GM23338 (cell line): ENCODE measurements around the gene RNF103. TPM values are rescaled to one million over a fixed set of nuclear protein-coding genes. Genes with fewer than 3 reads are reported as not detected.

ENCODE experiments used
- ATAC-seq: fragments of 200-7000 bp; cut with Tn5 transposase; 3 replicates; pipeline ENCODE4 v1.9.1; 2020
- DNase-seq: peaks from one replicate; pipeline ENCODE4 v3.0.0-alpha.2; 2015; ENCODE audit warnings: low spot score
- H2AFZ ChIP-seq: fragments of 200-600 bp; sonication (generic); 2 replicates; pipeline ENCODE4 v1.8.0; 2016; ENCODE audit warnings: antibody characterized with exemption, mild to moderate bottlenecking, moderate library complexity
- H3F3A ChIP-seq: fragments of 200-600 bp; sonication (generic); replicated peaks from 2 replicates; pipeline ENCODE4 v1.8.0; 2017; ENCODE audit warnings: antibody characterized with exemption, mixed run types, low read depth
- H3K27ac ChIP-seq: fragments of 200-600 bp; sonication (generic); 2 replicates; pipeline ENCODE4 v1.6.1; 2016; ENCODE audit warnings: low read depth
- H3K27me3 ChIP-seq: fragments of 200-600 bp; sonication (generic); 2 replicates; pipeline ENCODE4 v1.8.0; 2016; ENCODE audit warnings: mild to moderate bottlenecking, mixed run types, moderate library complexity; ENCODE audit not compliant: insufficient read depth
- H3K36me3 ChIP-seq: fragments of 200-600 bp; sonication (generic); 2 replicates; pipeline ENCODE4 v1.8.0; 2016; ENCODE audit warnings: mild to moderate bottlenecking; ENCODE audit not compliant: insufficient read depth
- H3K4me1 ChIP-seq: fragments of 200-600 bp; sonication (generic); 2 replicates; pipeline ENCODE4 v1.8.0; 2016; ENCODE audit warnings: mild to moderate bottlenecking, moderate library complexity; ENCODE audit not compliant: insufficient read depth
- H3K4me2 ChIP-seq: fragments of 200-600 bp; sonication (generic); 2 replicates; pipeline ENCODE4 v1.7.1; 2017; ENCODE audit warnings: mixed run types
- H3K4me3 ChIP-seq: fragments of 200-600 bp; sonication (generic); 2 replicates; pipeline ENCODE4 v1.6.1; 2016; ENCODE audit warnings: mixed run types
- H3K79me2 ChIP-seq: fragments of 200-600 bp; sonication (generic); replicated peaks from 2 replicates; pipeline ENCODE4 v1.8.0; 2017; ENCODE audit warnings: mild to moderate bottlenecking; ENCODE audit not compliant: insufficient read depth
- H3K9me2 ChIP-seq: fragments of 200-600 bp; sonication (generic); 2 replicates; pipeline ENCODE4 v1.8.0; 2017; ENCODE audit not compliant: insufficient read depth
- H4K20me1 ChIP-seq: fragments of 200-600 bp; sonication (generic); replicated peaks from 2 replicates; pipeline ENCODE4 v1.8.0; 2017; ENCODE audit warnings: mild to moderate bottlenecking; ENCODE audit not compliant: insufficient read depth
- H3K27ac Mint-ChIP-seq: 2 replicates; pipeline ENCODE4 v1.8.0; 2020; ENCODE audit warnings: inconsistent platforms, mild to moderate bottlenecking, moderate library complexity, mixed read lengths
- H3K27me3 Mint-ChIP-seq: 3 replicates; pipeline ENCODE4 v1.8.0; 2022; ENCODE audit warnings: low read depth, mild to moderate bottlenecking, moderate library complexity, mixed read lengths, inconsistent platforms; ENCODE audit not compliant: insufficient read depth, poor library complexity
- H3K36me3 Mint-ChIP-seq: 3 replicates; pipeline ENCODE4 v1.8.0; 2021; ENCODE audit warnings: low read depth, mild to moderate bottlenecking, inconsistent platforms, moderate library complexity, mixed read lengths
- H3K4me1 Mint-ChIP-seq: 3 replicates; pipeline ENCODE4 v1.8.0; 2020; ENCODE audit warnings: mild to moderate bottlenecking, inconsistent platforms, mixed read lengths
- H3K4me3 Mint-ChIP-seq: 3 replicates; pipeline ENCODE4 v1.8.0; 2021; ENCODE audit warnings: moderate library complexity, mild to moderate bottlenecking, inconsistent platforms, mixed read lengths
- H3K9me3 Mint-ChIP-seq: 3 replicates; pipeline ENCODE4 v1.8.0; 2020; ENCODE audit warnings: moderate library complexity, mild to moderate bottlenecking, inconsistent platforms, mixed read lengths
- CREB1 ChIP-seq: fragments of 250-450 bp; sonication (Bioruptor Pico); IDR thresholded peaks from 2 replicates; pipeline ENCODE4 v1.5.0; 2020; ENCODE audit warnings: low read depth, mild to moderate bottlenecking, moderate library complexity
- EZH2 ChIP-seq: fragments of 200-600 bp; sonication (generic); IDR thresholded peaks from one replicate; pipeline ENCODE4 v1.8.0; 2017; ENCODE audit warnings: antibody characterized with exemption, mild to moderate bottlenecking, low read depth; ENCODE audit not compliant: unreplicated experiment
- NANOG ChIP-seq: IDR thresholded peaks from 2 replicates; pipeline ENCODE4 v1.6.1; 2016; ENCODE audit warnings: antibody characterized with exemption, borderline replicate concordance
- POLR2AphosphoS5 ChIP-seq: IDR thresholded peaks from 2 replicates; pipeline ENCODE4 v1.6.1; 2016; ENCODE audit warnings: antibody characterized with exemption, low read depth
- ZNF114 ChIP-seq: fragments of 250-450 bp; sonication (Bioruptor Pico); IDR thresholded peaks from 2 replicates; pipeline ENCODE4 v1.5.0; 2020; ENCODE audit warnings: mild to moderate bottlenecking, moderate library complexity
- ZNF331 ChIP-seq: fragments of 250-450 bp; sonication (Bioruptor Pico); IDR thresholded peaks from 2 replicates; pipeline ENCODE4 v1.5.0; 2020; ENCODE audit warnings: low read depth, mild to moderate bottlenecking, moderate library complexity
- polyA plus RNA-seq: library from polyadenylated mRNA; unstranded; fragments of >200 nt; fragmentation: Nextera tagmentation; extraction: Ambion mirVana; gene quantifications from 2 replicates; pipeline ENCODE4 v1.2.1, GENCODE V29; 2016
- total RNA-seq: library from RNA; depleted of rRNA; stranded (reverse); fragments of >200 nt; shearing (Covaris generic); gene quantifications from 2 replicates; pipeline ENCODE4 v1.2.3, GENCODE V29; 2014
- TF ChIP-seq, protein P1 (sequence below), 2 experiments: fragments of 200-600 bp in 1 of 2; sonication (generic) in 1 of 2; conservative IDR thresholded peaks; 2 replicates each; pipeline versions ENCODE4 v1.5.1 to v1.6.1; 2016 to 2017; ENCODE audit warnings: antibody characterized with exemption in 2 of 2, low read depth in 2 of 2, mild to moderate bottlenecking in 2 of 2, moderate library complexity in 1 of 2
- TF ChIP-seq, protein P2 (sequence below): IDR thresholded peaks from one replicate; pipeline ENCODE4 v1.6.1; 2018; ENCODE audit warnings: antibody characterized with exemption; ENCODE audit not compliant: unreplicated experiment

The RNF103 gene
- total and polyA plus RNA-seq, 2 experiments from 2014 or later, result 3.8 to 5.9 TPM

DNA sequence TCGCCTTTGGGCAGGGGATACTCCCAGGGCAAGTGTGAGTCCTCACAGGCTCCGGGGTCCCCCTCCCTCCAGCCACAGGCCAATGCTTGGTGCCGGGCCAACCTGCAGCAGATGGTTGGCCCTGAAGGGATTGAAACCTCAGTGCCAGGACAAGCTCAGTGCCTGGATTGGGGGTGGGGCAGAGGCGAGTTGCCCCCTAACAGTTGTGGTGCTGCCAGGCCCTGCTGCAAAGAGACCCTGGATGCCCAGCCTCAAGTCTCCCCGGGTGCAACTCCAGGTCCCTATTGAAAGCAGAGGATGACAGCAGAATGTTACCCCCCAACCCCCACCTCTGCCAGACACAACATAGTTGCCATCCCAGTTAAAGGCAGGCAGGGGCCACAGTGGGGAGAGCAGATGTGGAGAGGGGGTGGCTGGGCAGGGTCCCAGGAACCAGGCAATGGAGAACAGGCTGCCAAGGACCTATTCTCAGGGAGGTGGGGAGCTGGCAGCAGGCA is 9.5 kb upstream of the RNF103 start:
- no peaks in the 10 kb centered on the region for H3K79me2 ChIP-seq
- H3K27me3 ChIP-seq, result no peaks in the 10 kb centered on the region
- ATAC-seq (peak; percentile 31; the same call in 2 of the 3 replicates), DNase-seq (no peak)
- no peaks in the 10 kb centered on the region for H3K4me1 ChIP-seq
- no peaks in the 10 kb centered on the region for H3K9me3 Mint-ChIP-seq
- H3K4me3 Mint-ChIP-seq, result no peak overlapping the region
- H3K27ac ChIP-seq, result no peak overlapping the region
- H3K4me2 ChIP-seq, result no peak overlapping the region
- no peaks in the 10 kb centered on the region for H3F3A ChIP-seq
- H4K20me1 ChIP-seq, result no peaks in the 10 kb centered on the region
- no peak overlapping the region for H3K27ac Mint-ChIP-seq
- H3K4me3 ChIP-seq, result no peak overlapping the region
- H3K36me3 Mint-ChIP-seq, result no peaks in the 10 kb centered on the region
- H2AFZ ChIP-seq, result peak overlapping the region; percentile 28; the same call in 1 of the 2 replicates
- H3K27me3 Mint-ChIP-seq, result peaks cover 4% of the 10 kb centered on the region
- H3K4me1 Mint-ChIP-seq, result peaks cover 15% of the 10 kb centered on the region
- TF ChIP-seq, protein P1, sequence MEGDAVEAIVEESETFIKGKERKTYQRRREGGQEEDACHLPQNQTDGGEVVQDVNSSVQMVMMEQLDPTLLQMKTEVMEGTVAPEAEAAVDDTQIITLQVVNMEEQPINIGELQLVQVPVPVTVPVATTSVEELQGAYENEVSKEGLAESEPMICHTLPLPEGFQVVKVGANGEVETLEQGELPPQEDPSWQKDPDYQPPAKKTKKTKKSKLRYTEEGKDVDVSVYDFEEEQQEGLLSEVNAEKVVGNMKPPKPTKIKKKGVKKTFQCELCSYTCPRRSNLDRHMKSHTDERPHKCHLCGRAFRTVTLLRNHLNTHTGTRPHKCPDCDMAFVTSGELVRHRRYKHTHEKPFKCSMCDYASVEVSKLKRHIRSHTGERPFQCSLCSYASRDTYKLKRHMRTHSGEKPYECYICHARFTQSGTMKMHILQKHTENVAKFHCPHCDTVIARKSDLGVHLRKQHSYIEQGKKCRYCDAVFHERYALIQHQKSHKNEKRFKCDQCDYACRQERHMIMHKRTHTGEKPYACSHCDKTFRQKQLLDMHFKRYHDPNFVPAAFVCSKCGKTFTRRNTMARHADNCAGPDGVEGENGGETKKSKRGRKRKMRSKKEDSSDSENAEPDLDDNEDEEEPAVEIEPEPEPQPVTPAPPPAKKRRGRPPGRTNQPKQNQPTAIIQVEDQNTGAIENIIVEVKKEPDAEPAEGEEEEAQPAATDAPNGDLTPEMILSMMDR (conservative IDR thresholded peaks at IDR 0.05; ENCODE audit: low read depth in 2 of 2), result no peak
- TF ChIP-seq EZH2, result no peak
- no peak for TF ChIP-seq CREB1
- no peak for TF ChIP-seq ZNF331 (CRISPR knock-in tag)
- no peak for TF ChIP-seq ZNF114 (CRISPR knock-in tag)
- H3K9me2 ChIP-seq, result no peaks in the 10 kb centered on the region
- H3K36me3 ChIP-seq, result no peaks in the 10 kb centered on the region

DNA sequence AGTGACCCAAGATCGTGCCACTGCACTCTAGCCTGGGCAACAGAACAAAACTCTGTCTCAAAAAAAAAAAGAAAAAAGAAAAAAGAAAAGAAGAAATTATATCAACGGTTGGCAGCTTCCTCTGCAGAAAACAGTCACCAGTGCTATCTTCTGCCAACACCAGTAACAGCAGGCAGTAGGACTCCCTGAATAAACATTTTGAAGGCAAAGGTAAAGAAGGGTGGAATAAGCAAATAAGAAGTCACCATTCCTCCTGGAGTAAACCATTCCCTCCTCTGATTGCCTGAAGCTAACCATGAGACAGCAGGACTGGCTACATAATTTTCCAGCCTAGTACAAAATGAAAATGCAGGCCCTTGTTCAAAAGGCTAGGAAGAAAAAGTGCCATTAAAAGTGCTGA is 9.0 kb upstream of the RNF103 start:
- ATAC-seq, result no peak
- peaks cover 15% of the 10 kb centered on the region for H3K4me1 Mint-ChIP-seq
- H3K4me1 ChIP-seq, result no peaks in the 10 kb centered on the region
- H3K4me3 Mint-ChIP-seq, result no peak overlapping the region
- H4K20me1 ChIP-seq, result no peaks in the 10 kb centered on the region
- DNase-seq, result no peak
- H3K79me2 ChIP-seq, result no peaks in the 10 kb centered on the region
- no peaks in the 10 kb centered on the region for H3K9me3 Mint-ChIP-seq
- H3K36me3 ChIP-seq, result no peaks in the 10 kb centered on the region
- no peaks in the 10 kb centered on the region for H3K27me3 ChIP-seq
- peak overlapping the region; percentile 28; the same call in 1 of the 2 replicates for H2AFZ ChIP-seq
- H3F3A ChIP-seq, result no peaks in the 10 kb centered on the region
- H3K9me2 ChIP-seq, result no peaks in the 10 kb centered on the region
- no peaks in the 10 kb centered on the region for H3K36me3 Mint-ChIP-seq
- H3K4me2 ChIP-seq, result no peak overlapping the region
- H3K27me3 Mint-ChIP-seq, result peaks cover 4% of the 10 kb centered on the region
- H3K4me3 ChIP-seq, result no peak overlapping the region
- H3K27ac Mint-ChIP-seq, result no peak overlapping the region
- H3K27ac ChIP-seq, result no peak overlapping the region
- TF ChIP-seq, protein P1 (conservative IDR thresholded peaks at IDR 0.05; ENCODE audit: low read depth in 2 of 2), result no peak
- TF ChIP-seq ZNF114 (CRISPR knock-in tag) (no peak), NANOG (no peak), POLR2AphosphoS5 (no peak), CREB1 (no peak), EZH2 (no peak), ZNF331 (CRISPR knock-in tag) (no peak)
- TF ChIP-seq, protein P2, sequence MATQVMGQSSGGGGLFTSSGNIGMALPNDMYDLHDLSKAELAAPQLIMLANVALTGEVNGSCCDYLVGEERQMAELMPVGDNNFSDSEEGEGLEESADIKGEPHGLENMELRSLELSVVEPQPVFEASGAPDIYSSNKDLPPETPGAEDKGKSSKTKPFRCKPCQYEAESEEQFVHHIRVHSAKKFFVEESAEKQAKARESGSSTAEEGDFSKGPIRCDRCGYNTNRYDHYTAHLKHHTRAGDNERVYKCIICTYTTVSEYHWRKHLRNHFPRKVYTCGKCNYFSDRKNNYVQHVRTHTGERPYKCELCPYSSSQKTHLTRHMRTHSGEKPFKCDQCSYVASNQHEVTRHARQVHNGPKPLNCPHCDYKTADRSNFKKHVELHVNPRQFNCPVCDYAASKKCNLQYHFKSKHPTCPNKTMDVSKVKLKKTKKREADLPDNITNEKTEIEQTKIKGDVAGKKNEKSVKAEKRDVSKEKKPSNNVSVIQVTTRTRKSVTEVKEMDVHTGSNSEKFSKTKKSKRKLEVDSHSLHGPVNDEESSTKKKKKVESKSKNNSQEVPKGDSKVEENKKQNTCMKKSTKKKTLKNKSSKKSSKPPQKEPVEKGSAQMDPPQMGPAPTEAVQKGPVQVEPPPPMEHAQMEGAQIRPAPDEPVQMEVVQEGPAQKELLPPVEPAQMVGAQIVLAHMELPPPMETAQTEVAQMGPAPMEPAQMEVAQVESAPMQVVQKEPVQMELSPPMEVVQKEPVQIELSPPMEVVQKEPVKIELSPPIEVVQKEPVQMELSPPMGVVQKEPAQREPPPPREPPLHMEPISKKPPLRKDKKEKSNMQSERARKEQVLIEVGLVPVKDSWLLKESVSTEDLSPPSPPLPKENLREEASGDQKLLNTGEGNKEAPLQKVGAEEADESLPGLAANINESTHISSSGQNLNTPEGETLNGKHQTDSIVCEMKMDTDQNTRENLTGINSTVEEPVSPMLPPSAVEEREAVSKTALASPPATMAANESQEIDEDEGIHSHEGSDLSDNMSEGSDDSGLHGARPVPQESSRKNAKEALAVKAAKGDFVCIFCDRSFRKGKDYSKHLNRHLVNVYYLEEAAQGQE, result no peak
